Measurements from ENCODE around the gene DGKQ. TPM values are rescaled to one million over a fixed set of nuclear protein-coding genes. Genes with fewer than 3 reads are reported as not detected.

Gene DGKQ
- total and polyA plus RNA-seq, 2 of the 8 experiments (the other 6 are each of a cell fraction or from before 2014, with no cell fraction given) = 7.3 to 9.7 TPM

DNA sequence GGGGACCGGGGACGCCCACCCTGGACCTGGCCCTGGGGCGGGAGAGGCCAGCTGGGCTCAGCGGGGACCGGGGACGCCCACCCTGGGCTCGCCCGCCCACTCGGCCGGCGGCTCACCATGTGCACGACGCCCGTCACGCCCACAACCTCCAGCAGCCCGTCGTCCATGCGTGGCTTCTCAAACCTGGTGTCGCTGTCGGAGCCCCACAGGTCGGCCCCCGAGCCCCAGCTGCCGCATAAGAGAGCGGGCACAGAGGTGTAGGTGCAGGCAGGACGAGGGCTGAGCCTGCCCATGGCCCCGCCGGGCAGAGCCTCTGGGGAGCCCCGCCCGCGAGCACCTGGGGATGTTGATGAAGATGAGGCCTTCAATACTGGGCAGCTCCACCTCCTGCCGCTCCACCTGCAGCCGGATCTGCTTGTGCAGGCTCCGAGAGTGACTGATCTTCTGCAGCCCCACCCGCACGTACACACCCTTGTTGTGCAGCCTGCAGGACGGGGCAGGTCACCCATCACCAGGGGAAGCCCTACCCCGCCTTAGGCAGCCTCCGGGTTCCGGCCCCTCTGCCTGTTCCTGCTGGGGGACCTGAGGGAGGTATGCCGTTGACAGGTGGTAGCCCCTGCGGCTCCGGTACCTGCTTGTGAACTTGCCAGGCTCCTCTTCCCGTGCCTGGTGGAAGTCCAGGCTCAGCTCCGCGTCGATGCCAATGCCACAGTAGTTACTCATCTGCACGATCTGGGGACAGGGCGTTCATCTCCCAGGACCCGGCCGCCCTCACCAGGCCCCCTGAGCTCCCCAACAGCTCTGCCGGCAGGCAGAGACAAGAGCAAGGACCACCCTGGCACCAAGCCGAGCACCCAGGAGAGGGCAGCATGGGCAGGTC, 11.8 kb downstream of the DGKQ start:
- Histone ChIP-seq H3K9ac (replicated peaks in 1 of 4; ENCODE audit: extremely low read depth in 1 of 4, low read depth in 3 of 4, low read length in 3 of 4) (no peak overlapping the region), H3K23me2 (ENCODE audit: low read depth, low read length) (no peaks in the 10 kb centered on the region), H3K4me3 (ENCODE audit: extremely low read depth in 1 of 4, insufficient read depth in 2 of 4, low read depth in 3 of 4, low read length in 4 of 4) (no peak overlapping the region), H2BK20ac (ENCODE audit: low read length) (no peak overlapping the region), H4K20me1 (replicated peaks in 1 of 2; ENCODE audit: control insufficient read depth in 1 of 2, insufficient read depth in 2 of 2, low read length in 2 of 2) (peaks cover 0 to 8% of the 10 kb centered on the region in 2 experiments), H3K4me2 (ENCODE audit: insufficient read depth in 1 of 2, low read depth in 2 of 2, low read length in 2 of 2) (no peak overlapping the region), H3K4ac (replicated peaks; ENCODE audit: insufficient read length, low read depth, low read length) (no peak overlapping the region), H3K79me1 (ENCODE audit: low read depth, low read length) (no peaks in the 10 kb centered on the region), H2BK12ac (ENCODE audit: low read depth, low read length) (no peak overlapping the region), H3K56ac (replicated peaks; ENCODE audit: insufficient read length, low read depth, low read length) (no peak overlapping the region), H3K9me3 (ENCODE audit: insufficient read depth in 2 of 2, low read depth in 1 of 2, low read length in 1 of 2) (no peaks in the 10 kb centered on the region), H3K23ac (ENCODE audit: insufficient read length) (no peak overlapping the region), H2BK5ac (ENCODE audit: low read depth, low read length) (no peak overlapping the region), H3K18ac (ENCODE audit: extremely low read depth, low read length) (no peak overlapping the region), H3K4me1 (replicated peaks in 1 of 4; ENCODE audit: control insufficient read depth in 3 of 4, insufficient read depth in 4 of 4, low read length in 3 of 4) (no peaks in the 10 kb centered on the region; a peak in 2 of 7 replicates), H3K27me3 (replicated peaks in 1 of 4; ENCODE audit: control insufficient read depth in 3 of 4, extremely low read depth in 1 of 4, insufficient read depth in 3 of 4, low read length in 3 of 4) (no peaks in the 10 kb centered on the region), H2AFZ (ENCODE audit: low read length) (no peak overlapping the region), H4K5ac (ENCODE audit: insufficient read length, low read depth, low read length) (no peak overlapping the region), H2AK5ac (ENCODE audit: low read depth, low read length) (no peak overlapping the region), H2BK15ac (ENCODE audit: low read length) (no peak overlapping the region), H4K8ac (ENCODE audit: extremely low read depth, insufficient read depth, low read length) (no peak overlapping the region; the same call in 1 of the 2 replicates), H4K91ac (replicated peaks; ENCODE audit: insufficient read length, low read length) (no peak overlapping the region), H3K36me3 (ENCODE audit: control insufficient read depth in 2 of 4, insufficient read depth in 4 of 4, low read length in 3 of 4) (no peaks in the 10 kb centered on the region), H3K27ac (ENCODE audit: low read depth, low read length) (no peak overlapping the region), H2BK120ac (replicated peaks; ENCODE audit: low read depth, low read length) (no peak overlapping the region), H3K14ac (ENCODE audit: insufficient read length) (no peak overlapping the region), H3K79me2 (ENCODE audit: control insufficient read depth in 1 of 2, insufficient read depth in 2 of 2, low read length in 2 of 2) (no peaks in the 10 kb centered on the region)
- FAIRE-seq (no peak), DNase-seq (ENCODE audit: low read depth in 1 of 2, low spot score in 2 of 2) (no peak)
- ChIA-PET POLR2A (ENCODE audit: partially characterized antibody) (interaction anchor here (1.0 to 1.4 kb wide), 2 partner anchors 12 to 28 kb away, joined by 3 to 4 read pairs; no protein-coding TSS in a partner anchor), CTCF (ENCODE audit: partially characterized antibody) (interaction anchor here (1.4 to 1.7 kb wide), 3 partner anchors 23 to 37 kb away, joined by 3 to 4 read pairs (median 3); partner anchors contain the start of gene SLC26A1)
- WGBS, 2 experiments (ENCODE audit: extremely low coverage in 1 of 2, insufficient coverage in 1 of 2, insufficient read length in 1 of 2, insufficient replicate concordance in 2 of 2, low coverage in 1 of 2, low lambda C conversion rate in 2 of 2, missing lambda C conversion rate in 1 of 2) = 88% methylated on average over 36 of the region's 52 CpGs; no CpG with 5 or more reads in 1 of the 2 experiments
- TF ChIP-seq HDAC6 (IDR thresholded peaks at IDR 0.05; ENCODE audit: low read depth, low read length) (no peak), MAX (IDR thresholded peaks at IDR 0.05) (no peak), RNF2 (IDR thresholded peaks at IDR 0.05; ENCODE audit: borderline replicate concordance, low read depth, low read length, missing control alignments, poor library complexity, severe bottlenecking) (no peak), EZH2 (IDR thresholded peaks at IDR 0.05; ENCODE audit: low read depth, low read length, severe bottlenecking) (no peak), TEAD4 (IDR thresholded peaks at IDR 0.05; ENCODE audit: low read depth, low read length) (no peak), KDM4A (IDR thresholded peaks at IDR 0.05; ENCODE audit: low read depth, low read length, severe bottlenecking) (no peak), SP2 (IDR thresholded peaks at IDR 0.05; ENCODE audit: low read length) (no peak), EP300 (IDR thresholded peaks at IDR 0.05; ENCODE audit: borderline replicate concordance in 1 of 2, low read depth in 2 of 2, low read length in 2 of 2) (no peak), SAP30 (IDR thresholded peaks at IDR 0.05; ENCODE audit: insufficient read depth, insufficient replicate concordance, low read length) (no peak), NANOG (IDR thresholded peaks at IDR 0.05; ENCODE audit: insufficient read depth, low read depth, low read length, poor library complexity, severe bottlenecking) (no peak)

All from H1 (cell line).